HG02981 (cell line): Measurements from ENCODE around the gene SIGLEC15.

ENCODE experiments used
- ATAC-seq: cut with Tn5 transposase; IDR thresholded peaks from one replicate; pipeline ENCODE4 v1.9.1; 2021; ENCODE audit warnings: mild to moderate bottlenecking, moderate library complexity; ENCODE audit not compliant: unreplicated experiment

SIGLEC15 gene

DNA sequence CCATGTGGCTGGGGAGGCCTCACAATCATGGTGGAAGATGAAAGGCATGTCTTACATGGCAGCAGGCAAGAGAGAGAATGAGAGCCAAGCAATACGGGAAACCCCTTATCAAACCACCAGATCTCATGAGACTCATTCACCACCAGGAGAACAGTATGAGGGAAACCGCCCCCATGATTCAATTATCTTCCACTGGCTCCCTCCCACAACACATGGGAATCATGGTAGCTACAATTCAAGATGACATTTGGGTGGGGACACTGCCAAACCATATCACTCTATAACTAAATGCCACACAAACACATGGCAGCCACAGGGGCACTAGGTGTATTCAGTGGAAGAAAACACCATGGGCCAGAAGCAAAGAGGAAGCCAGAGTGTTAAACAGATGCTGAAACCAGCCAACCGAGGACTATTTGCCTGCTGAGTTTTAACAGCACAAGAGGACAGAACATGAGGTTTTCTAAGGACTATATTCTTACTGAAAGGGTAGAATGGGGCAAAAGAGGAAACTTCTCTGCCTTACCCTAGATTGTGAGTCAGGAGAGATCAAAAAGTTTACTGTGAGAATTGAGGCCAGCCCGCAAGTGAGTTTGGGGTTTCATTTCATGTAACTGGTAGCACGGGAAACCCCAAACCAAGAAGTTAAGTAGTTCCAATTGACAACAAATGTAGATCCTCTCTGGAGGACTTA, 49.2 kb downstream of the SIGLEC15 start:
- peak; percentile 90 for ATAC-seq

DNA sequence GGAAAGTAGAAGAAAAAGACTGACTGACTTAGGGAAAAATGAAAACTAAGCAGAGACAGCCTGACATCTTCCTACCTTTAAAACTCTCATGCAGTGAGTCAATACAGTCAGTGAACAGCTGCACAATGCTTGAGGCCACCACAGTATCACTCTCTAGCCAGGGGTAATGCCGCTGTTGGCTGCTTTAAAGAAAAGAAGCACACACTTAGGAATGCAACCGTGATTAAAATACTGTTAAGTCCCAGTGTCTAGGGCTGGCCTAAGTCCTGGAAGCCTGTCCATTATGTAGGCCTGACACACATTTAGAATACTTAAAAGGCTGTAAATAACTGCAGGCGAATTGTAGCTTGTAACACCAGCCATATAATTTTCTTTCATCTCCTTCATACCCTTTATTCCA, 50.7 kb downstream of the SIGLEC15 start:
- ATAC-seq = no peak

DNA sequence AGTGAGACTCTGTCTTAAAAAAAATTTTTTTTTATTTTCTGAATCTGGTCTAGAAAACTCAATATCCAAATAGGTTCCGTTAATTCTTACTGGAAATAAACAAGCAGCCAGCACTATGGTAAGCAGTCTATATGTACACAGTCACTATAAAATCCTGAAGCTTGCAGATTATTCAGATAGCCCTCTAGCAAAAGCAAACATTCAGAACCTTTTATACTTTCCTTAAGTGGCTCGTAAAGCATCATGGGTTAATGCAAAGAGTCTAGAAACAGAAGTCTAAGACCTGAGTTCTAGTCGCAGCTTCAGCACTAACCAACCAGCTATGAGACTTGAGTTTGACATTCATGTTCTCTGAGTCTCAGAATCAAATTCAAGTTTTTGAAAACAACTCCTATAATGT, 51.9 kb downstream of the SIGLEC15 start:
- ATAC-seq = no peak

DNA sequence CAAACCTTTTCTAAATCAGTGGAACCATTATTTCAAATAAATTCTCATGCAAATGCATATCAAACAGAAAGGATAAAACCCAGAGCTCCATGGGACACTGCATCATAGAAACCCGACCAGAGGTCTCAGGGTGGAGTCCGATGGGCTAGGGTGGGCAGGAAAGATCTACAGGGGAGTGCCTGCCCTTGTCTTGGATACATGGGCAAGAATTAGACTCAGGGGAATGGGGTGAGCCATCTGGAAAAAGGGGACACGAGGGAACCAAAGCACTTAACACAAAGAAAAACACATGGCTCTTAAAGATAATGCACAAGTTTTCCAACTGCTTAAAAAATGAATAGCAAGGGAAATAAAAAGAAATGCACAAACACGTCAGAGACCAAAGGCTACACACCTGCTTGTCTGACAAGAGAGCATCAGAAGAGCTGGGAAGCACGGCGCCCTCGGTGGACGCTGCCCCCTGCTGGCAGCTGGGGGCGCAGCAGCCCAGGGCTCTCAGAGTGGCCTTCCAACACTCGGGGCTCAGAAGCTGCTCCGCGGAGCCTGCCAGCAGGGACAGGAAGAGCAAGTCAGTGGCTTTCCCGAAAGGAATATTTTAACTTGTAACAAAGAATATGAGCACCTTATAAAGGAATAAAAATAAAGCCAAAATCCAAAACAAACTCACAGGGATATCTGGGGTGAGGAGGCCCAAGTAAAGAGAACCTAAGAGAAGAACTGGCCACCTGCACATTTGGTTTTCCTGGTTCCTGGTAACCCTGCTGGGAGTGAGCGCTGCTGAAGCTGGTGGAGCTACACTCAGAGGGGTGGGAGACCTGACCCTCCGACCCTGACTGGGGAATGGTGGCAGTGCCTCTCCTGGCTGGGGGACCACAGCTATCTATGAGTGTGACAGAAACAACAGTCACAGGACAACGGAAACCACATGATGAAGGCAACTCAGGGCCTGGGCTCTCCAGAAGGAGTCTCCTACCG, 54.5 kb downstream of the SIGLEC15 start:
- peak; percentile 81 for ATAC-seq

DNA sequence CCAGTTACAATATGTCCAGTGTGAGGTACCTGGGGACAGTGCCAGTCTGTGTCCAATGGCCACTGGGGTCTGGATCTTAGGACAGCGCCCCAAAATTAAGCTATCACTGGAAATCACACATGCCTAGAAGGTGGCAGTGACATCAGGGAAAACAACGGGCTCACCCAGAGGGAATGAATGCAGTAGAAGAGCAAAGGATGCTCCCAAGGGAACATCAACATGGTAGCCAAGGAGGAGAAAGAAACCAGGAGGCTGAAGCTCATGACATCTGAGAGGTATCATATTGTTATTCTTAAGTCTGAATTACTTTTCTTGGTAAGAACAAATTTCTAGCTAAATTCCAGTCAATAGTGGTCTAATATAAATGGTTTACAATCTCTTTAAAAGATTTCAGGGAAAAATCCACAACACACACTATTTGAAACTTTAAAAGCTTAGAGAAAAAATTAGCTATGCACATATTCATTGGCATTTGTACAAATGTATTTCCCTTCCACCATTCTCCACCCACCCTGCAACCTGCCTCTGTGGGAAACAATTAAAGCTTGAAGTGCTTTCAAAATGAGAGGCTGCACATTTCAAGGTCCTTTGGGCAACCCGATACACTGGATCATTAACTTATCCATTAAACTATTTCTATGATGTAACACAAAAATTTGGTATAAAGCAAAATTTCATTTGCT, 55.5 kb downstream of the SIGLEC15 start:
- no peak for ATAC-seq

DNA sequence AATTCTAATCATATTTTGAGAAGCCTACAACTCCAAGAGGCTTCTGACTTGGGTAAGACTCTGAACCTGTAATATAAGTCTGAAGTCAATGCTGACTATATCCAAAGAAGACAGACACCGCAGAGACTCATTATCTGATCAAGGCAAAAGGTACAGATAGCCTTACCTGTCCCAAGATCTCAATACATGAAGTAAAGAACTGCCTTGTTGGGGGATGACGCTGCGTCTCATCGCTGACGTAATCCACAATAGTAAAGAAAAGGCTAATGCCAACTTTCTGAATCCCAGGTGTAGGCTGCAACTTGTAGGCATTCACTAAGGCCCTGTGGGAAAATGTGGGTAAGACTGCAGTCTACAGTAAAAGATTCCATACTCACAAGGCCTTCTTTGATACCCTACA, 62.1 kb downstream of the SIGLEC15 start:
- no peak for ATAC-seq

DNA sequence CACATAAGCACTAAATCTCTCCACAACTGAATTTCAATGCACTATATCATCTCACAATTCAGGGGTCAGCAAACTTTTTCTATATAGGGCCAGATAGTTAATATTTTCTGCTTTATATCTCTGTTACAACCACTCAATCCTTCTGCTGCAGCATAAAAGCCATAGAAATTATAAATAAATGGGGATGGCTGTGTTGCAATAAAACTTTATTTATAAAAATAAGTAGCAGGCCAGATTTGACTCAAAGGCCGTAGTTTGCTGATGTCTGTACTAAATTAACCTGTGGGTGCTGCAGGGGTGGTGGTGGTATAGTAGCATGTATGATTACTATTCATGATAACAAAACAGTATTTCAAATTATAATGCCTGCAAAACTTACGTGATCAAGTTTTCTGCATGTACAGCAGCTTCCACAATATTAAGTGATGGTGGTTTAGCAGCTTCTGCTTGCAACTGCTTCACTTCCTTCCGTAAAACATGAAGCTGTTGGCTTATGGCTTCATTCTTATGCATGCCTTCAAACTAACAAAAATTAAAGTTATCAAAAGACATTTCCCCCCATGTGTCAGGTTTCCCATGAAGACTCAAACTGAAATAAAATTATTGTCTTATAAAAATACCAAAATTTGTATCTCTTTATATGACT, 64.1 kb downstream of the SIGLEC15 start:
- ATAC-seq = no peak

DNA sequence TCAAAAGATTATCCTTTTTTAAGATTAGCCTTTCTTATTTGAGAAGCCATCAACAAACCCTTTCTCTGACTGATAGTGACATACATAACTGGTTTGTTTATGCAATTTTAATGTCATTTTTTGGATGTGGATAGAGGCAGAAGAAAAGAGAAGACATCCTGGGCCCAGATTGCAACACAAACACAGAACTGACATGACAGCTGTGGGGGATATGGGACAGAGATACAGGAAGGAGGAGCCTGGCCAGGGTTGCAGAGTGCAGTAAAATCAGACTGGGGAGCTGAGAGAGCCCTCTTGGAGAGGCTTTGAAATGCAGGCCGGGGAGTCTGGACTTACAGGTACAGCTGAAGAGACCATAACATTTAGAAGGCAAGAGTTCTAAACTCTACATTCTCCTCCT, 65.1 kb downstream of the SIGLEC15 start:
- ATAC-seq = no peak

DNA sequence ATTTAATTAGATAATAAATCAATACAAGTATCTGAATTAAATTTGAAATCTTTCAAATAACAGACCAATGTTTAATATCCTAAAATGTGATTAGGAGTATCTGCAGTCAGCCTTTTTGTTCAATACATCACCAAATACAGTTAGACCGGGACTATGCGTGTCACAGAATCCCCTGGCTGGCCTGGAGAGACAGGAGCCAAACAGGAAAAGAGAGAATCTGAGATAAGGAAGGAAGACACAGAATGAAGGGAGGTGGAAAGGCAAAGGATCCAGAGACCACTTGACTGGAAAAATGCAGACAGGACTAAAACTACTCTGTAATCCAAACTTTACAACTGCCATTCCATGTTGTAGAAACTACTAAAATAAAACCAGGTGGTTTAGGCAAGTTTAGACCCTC, 66.3 kb downstream of the SIGLEC15 start:
- ATAC-seq = no peak
